Measurements from ENCODE around the gene ZNF141.
"Not testable (repeated sequence)": the region's sequence is repeated elsewhere in the genome, so short reads cannot be mapped to it uniquely, and the experiment has no call there.

ZNF141 gene

DNA sequence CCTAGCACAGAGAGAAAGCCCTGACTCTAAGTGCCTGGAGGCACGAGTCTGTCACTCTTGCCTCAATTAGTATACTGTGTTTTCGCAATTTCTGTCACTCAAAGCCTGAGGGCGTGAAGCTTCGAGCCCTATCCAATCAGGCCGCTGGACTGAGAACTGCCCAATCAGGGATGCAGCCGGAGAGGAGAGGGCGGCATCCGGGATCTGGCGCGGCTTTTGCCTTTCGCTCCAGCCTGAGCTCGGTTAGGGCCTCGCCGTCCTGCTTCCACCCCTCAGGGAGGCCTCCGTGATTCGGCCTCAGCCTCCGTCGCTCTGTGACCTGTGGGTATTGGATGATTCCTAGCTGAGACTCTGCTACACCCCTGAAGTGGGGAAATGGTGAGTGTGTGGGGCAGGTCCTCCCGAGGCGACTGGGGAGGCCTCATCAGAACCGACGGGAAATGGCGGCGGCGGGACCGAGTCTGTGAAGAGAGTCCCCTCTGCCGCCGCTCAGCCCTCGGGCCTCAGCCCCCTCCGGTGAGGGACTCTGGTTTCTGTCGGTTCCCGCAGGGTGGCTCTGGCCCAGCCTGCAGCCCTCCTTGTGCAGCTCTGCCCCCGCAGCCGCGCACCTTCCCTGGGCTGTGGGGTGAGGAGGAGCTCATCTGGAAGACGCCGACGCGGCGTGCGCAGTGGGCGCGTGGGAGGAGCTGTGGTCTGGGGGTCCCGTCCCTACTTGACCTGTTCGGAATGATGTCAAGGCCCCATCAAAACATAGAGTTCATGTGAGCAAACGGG lies 48.5 kb downstream of the ZNF141 start:
- no peak for DNase-seq

DNA sequence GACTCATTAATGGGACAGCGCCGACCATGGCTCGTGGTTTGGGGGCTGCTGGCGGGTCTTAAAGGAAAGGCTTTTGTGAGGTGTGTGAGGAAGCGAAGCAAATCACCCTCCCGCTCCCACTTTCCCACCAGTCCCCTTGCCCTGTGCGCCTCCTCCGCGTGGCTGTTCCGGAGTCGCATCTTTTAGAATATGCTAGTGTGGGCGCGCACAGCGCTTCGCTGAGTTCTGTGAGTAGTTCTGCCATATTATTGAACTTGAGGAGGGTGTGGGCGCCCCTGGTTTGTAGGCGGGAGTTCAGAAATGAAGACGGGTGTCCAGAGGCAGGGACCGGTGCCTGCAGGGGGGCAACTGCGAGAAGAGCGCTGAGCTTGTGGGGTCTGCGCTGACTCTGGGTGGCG lies 49.1 kb downstream of the ZNF141 start:
- DNase-seq, result no peak

DNA sequence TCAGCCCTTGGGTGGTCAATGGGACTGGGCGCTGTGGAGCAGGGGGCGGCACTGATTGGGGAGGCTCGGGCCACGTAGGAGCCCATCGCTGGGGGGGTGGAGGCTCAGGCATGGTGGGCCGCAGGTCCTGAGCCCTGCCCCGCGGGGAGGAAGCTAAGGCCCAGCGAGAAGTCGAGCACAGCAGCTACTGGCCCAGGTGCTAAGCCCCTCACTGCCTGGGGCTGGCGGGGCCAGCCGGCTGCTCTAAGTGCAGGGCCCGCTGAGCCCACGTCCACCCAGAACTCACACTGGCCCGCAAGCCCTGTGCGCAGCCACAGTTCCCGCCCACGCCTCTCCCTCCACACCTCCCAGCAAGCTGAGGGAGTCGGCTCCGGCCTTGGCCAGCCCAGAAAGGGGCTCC lies 66.4 kb downstream of the ZNF141 start:
- DNase-seq, result no peak

DNA sequence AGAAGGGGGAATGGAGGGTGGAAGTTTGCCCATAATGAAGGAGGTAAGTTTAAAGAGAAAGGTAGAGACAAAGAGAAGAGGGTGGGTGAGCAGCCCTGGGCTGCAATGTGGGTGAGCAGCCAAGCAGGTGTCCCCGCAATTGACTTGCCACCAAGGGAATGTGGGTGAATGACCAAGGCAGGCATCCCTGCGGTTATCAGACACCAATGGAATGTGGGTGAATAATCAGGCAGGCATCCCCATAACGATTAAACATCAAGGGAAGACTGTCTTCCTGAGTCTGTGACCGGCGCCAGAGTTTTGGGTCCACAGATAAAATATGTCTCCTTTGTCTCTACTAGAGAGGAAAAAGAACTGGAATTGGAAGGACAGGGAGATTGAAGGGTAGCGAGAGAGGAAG lies 70.7 kb downstream of the ZNF141 start:
- DNase-seq, result not testable (repeated sequence)

DNA sequence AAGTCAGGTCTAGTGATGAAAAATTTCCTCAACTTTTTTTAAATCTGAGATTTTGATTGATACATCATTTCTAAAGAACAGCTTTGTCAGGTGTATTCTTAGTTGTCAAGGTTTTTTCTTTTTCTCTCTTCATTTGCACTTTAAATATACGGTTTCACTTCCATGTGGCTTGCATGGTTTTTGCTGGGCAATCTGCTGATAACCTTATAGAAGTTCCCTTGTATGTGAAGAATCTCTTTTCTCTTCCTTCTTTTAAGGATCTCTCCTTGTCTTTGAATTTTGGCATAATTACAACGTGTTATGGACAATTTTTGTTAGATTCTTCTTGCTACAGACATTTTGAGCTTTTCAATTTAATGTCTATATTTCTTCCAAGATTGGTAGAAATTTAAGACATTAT lies 85.0 kb downstream of the ZNF141 start:
- no peak for DNase-seq
